HEK293 (cell line): ENCODE measurements around the gene FCHO2.

ENCODE experiments used
- CTCF ChIA-PET: fragments of 350-600 bp; formaldehyde crosslinking; extraction: SDS; loops from one replicate; lab custom pipeline; 2021; ENCODE audit warnings: antibody characterized with exemption; lab: Yijun Ruan, JAX
- POLR2A ChIA-PET: fragments of 300-600 bp; formaldehyde crosslinking; extraction: SDS; loops from one replicate; lab custom pipeline; 2020; ENCODE audit warnings: antibody characterized with exemption, inconsistent platforms; lab: Yijun Ruan, JAX
- H3K27ac ChIP-seq: fragments of 200-500 bp; sonication (Bioruptor generic); 2 replicates; pipeline ENCODE4 v1.5.1; 2014; ENCODE audit warnings: low read depth, low read length, control low read depth, inconsistent platforms; ENCODE audit errors: extremely low read depth
- H3K36me3 ChIP-seq, 2 experiments: fragments of 200-500 bp in 1 of 2; sonication (Bioruptor generic) in 1 of 2; 1 replicate in 1 of 2; 2 replicates in 1 of 2; pipeline ENCODE4 v1.5.1; 2014 to 2017; ENCODE audit warnings: inconsistent platforms in 2 of 2, low read length in 2 of 2; ENCODE audit not compliant: control insufficient read depth in 2 of 2, insufficient read depth in 1 of 2
- H3K4me1 ChIP-seq: fragments of 200-500 bp; sonication (Bioruptor generic); 2 replicates; pipeline ENCODE4 v1.5.1; 2014; ENCODE audit warnings: mild to moderate bottlenecking, low read length, inconsistent platforms; ENCODE audit not compliant: control insufficient read depth, insufficient read depth
- H3K4me3 ChIP-seq: 2 replicates; pipeline ENCODE4 v1.5.1; 2011; ENCODE audit warnings: low read depth, mild to moderate bottlenecking, control low read depth, low read length, moderate library complexity
- H3K9me3 ChIP-seq: fragments of 200-500 bp; sonication (Bioruptor generic); 2 replicates; pipeline ENCODE4 v1.5.1; 2014; ENCODE audit warnings: low read depth, low read length, inconsistent platforms; ENCODE audit not compliant: control insufficient read depth, insufficient read depth
- EGR2 ChIP-seq: fragments of 450-650 bp; formaldehyde crosslinking; IDR thresholded peaks from 2 replicates; pipeline ENCODE4 v1.5.1; 2016; ENCODE audit warnings: low read depth, missing biosample characterization, missing genetic modification characterization
- GLI4 ChIP-seq: fragments of 450-650 bp; formaldehyde crosslinking; IDR thresholded peaks from 2 replicates; pipeline ENCODE4 v1.5.1; 2016; ENCODE audit warnings: missing biosample characterization, missing genetic modification characterization
- KLF10 ChIP-seq: fragments of 450-650 bp; IDR thresholded peaks from 2 replicates; pipeline ENCODE4 v1.5.1; 2018; ENCODE audit warnings: missing biosample characterization, mild to moderate bottlenecking, missing genetic modification characterization
- SALL2 ChIP-seq: fragments of 450-650 bp; formaldehyde crosslinking; IDR thresholded peaks from 2 replicates; pipeline ENCODE4 v1.5.0; 2017; ENCODE audit warnings: missing biosample characterization, mild to moderate bottlenecking, missing genetic modification characterization, borderline replicate concordance
- TCF7L2 ChIP-seq: IDR thresholded peaks from 2 replicates; pipeline ENCODE4 v1.6.1; 2011; ENCODE audit warnings: low read depth, mild to moderate bottlenecking, inconsistent platforms, low read length, moderate library complexity, borderline replicate concordance
- WT1 ChIP-seq: fragments of 450-650 bp; formaldehyde crosslinking; IDR thresholded peaks from 2 replicates; pipeline ENCODE4 v1.5.1; 2016; ENCODE audit warnings: missing biosample characterization, missing genetic modification characterization
- ZFHX2 ChIP-seq: fragments of 450-650 bp; formaldehyde crosslinking; conservative IDR thresholded peaks from 2 replicates; pipeline ENCODE4 v1.5.1; 2016; ENCODE audit warnings: missing biosample characterization, missing genetic modification characterization
- ZNF121 ChIP-seq: fragments of 450-650 bp; formaldehyde crosslinking; IDR thresholded peaks from 2 replicates; pipeline ENCODE4 v1.5.1; 2016; ENCODE audit warnings: missing biosample characterization, missing genetic modification characterization
- ZNF202 ChIP-seq: fragments of 450-650 bp; formaldehyde crosslinking; IDR thresholded peaks from 2 replicates; pipeline ENCODE4 v1.5.1; 2016; ENCODE audit warnings: missing biosample characterization, missing genetic modification characterization, borderline replicate concordance
- ZNF221 ChIP-seq: fragments of 450-650 bp; formaldehyde crosslinking; IDR thresholded peaks from 2 replicates; pipeline ENCODE4 v1.5.1; 2017; ENCODE audit warnings: missing biosample characterization, missing genetic modification characterization, borderline replicate concordance
- ZNF223 ChIP-seq: fragments of 450-650 bp; formaldehyde crosslinking; IDR thresholded peaks from 2 replicates; pipeline ENCODE4 v1.5.1; 2016; ENCODE audit warnings: missing biosample characterization, missing genetic modification characterization
- ZNF24 ChIP-seq: fragments of 450-650 bp; formaldehyde crosslinking; IDR thresholded peaks from 2 replicates; pipeline ENCODE4 v1.5.1; 2016; ENCODE audit warnings: missing biosample characterization, missing genetic modification characterization
- ZNF274 ChIP-seq, 2 experiments: fragments of 200-500 bp in 1 of 2; fragments of 450-650 bp in 1 of 2; sonication (Bioruptor generic) in 1 of 2; formaldehyde crosslinking in 1 of 2; IDR thresholded peaks; 2 replicates each; pipeline versions ENCODE4 v1.5.1 to v1.6.1; 2014 to 2016; ENCODE audit warnings: borderline replicate concordance in 1 of 2, inconsistent platforms in 1 of 2, low read length in 1 of 2, missing biosample characterization in 1 of 2, missing genetic modification characterization in 1 of 2
- ZNF394 ChIP-seq: fragments of 450-650 bp; formaldehyde crosslinking; IDR thresholded peaks from 2 replicates; pipeline ENCODE4 v1.5.1; 2016; ENCODE audit warnings: missing biosample characterization, missing genetic modification characterization, mild to moderate bottlenecking, moderate library complexity, borderline replicate concordance
- ZNF521 ChIP-seq: fragments of 450-650 bp; formaldehyde crosslinking; IDR thresholded peaks from 2 replicates; pipeline ENCODE4 v1.5.1; 2017; ENCODE audit warnings: missing biosample characterization, mild to moderate bottlenecking, missing genetic modification characterization
- ZNF530 ChIP-seq: fragments of 450-650 bp; formaldehyde crosslinking; IDR thresholded peaks from 2 replicates; pipeline ENCODE4 v1.5.1; 2016; ENCODE audit warnings: low read depth, missing biosample characterization, missing genetic modification characterization
- ZNF76 ChIP-seq: fragments of 450-650 bp; formaldehyde crosslinking; IDR thresholded peaks from 2 replicates; pipeline ENCODE4; 2016; ENCODE audit warnings: low read depth, missing biosample characterization, missing genetic modification characterization, borderline replicate concordance
- ZNF776 ChIP-seq: fragments of 450-650 bp; formaldehyde crosslinking; IDR thresholded peaks from 2 replicates; pipeline ENCODE4 v1.5.0; 2017; ENCODE audit warnings: missing biosample characterization, missing genetic modification characterization, borderline replicate concordance
- ZSCAN18 ChIP-seq: fragments of 450-650 bp; formaldehyde crosslinking; IDR thresholded peaks from 2 replicates; pipeline ENCODE4 v1.5.1; 2016; ENCODE audit warnings: missing biosample characterization, missing genetic modification characterization
- ZSCAN23 ChIP-seq: fragments of 450-650 bp; formaldehyde crosslinking; IDR thresholded peaks from 2 replicates; pipeline ENCODE4 v1.5.1; 2016; ENCODE audit warnings: missing biosample characterization, missing genetic modification characterization
- ZSCAN4 ChIP-seq: fragments of 450-650 bp; formaldehyde crosslinking; IDR thresholded peaks from 2 replicates; pipeline ENCODE4 v1.5.1; 2017; ENCODE audit warnings: missing biosample characterization, missing genetic modification characterization
- TF ChIP-seq, protein P1 (sequence below): fragments of 450-650 bp; formaldehyde crosslinking; IDR thresholded peaks from 2 replicates; pipeline ENCODE4; 2016; ENCODE audit warnings: missing biosample characterization, missing genetic modification characterization
- TF ChIP-seq, protein P2 (sequence below): fragments of 450-650 bp; formaldehyde crosslinking; IDR thresholded peaks from 2 replicates; pipeline ENCODE4 v1.5.1; 2016; ENCODE audit warnings: missing biosample characterization, missing genetic modification characterization, low read depth

FCHO2 gene

GRCh38 chr5:73135429-73136054, 179.7 kb downstream of the FCHO2 start:
- H3K4me3 ChIP-seq, result no peak overlapping the region
- no peaks in the 10 kb centered on the region for H3K9me3 ChIP-seq
- TF ChIP-seq ZFHX2, result 0 out of 2 replicates have a peak, but pooled peaks have one; percentile 18
- no peak for TF ChIP-seq ZSCAN4 (tag by site-specific recombination)
- TF ChIP-seq ZNF521 (tag by site-specific recombination), result no peak
- no peak for TF ChIP-seq GLI4 (tag by site-specific recombination)
- no peak for TF ChIP-seq KLF10 (tag by site-specific recombination)
- 0 out of 2 replicates have a peak, but pooled peaks have one; percentile 23 for TF ChIP-seq EGR2
- no peak for TF ChIP-seq WT1 (tag by site-specific recombination)
- TF ChIP-seq TCF7L2, result no peak
- TF ChIP-seq ZSCAN18 (tag by site-specific recombination), result no peak
- no peak overlapping the region for H3K27ac ChIP-seq
- POLR2A ChIA-PET, result interaction anchor here (1.4 kb wide), 1 partner anchor 313 kb away, joined by 3 read pairs; the partner anchor contains the start of gene FOXD1
- H3K4me1 ChIP-seq, result no peaks in the 10 kb centered on the region
- CTCF ChIA-PET, result interaction anchor here (0.6 to 1.7 kb wide), 4 partner anchors 9 to 35 kb away, joined by 3 to 9 read pairs (median 3); no protein-coding TSS in a partner anchor
- H3K36me3 ChIP-seq, result no peaks in the 10 kb centered on the region

GRCh38 chr5:73136055-73136562, 180.3 kb downstream of the FCHO2 start:
- ChIA-PET CTCF (interaction anchor here (0.8 to 1.7 kb wide), 3 partner anchors 25 to 34 kb away, joined by 3 to 9 read pairs (median 3); no protein-coding TSS in a partner anchor), POLR2A (interaction anchor here (1.4 kb wide), 1 partner anchor 313 kb away, joined by 3 read pairs; the partner anchor contains the start of gene FOXD1)
- TF ChIP-seq ZNF221 (tag by site-specific recombination), result no peak
- no peak for TF ChIP-seq ZNF394 (tag by site-specific recombination)
- no peak for TF ChIP-seq ZNF121 (tag by site-specific recombination)
- no peak for TF ChIP-seq ZNF530
- no peak for TF ChIP-seq ZNF274 (IDR thresholded peaks at IDR 0.05; ENCODE audit: low read length)
- no peak for TF ChIP-seq ZNF274 (tag by site-specific recombination; IDR thresholded peaks at IDR 0.05; ENCODE audit: borderline replicate concordance)
- no peak for TF ChIP-seq ZSCAN23 (tag by site-specific recombination)
- no peak for TF ChIP-seq ZNF24 (tag by site-specific recombination)
- no peak for TF ChIP-seq ZNF76 (tag by site-specific recombination)
- no peak for TF ChIP-seq ZNF776 (tag by site-specific recombination)
- TF ChIP-seq ZNF202 (tag by site-specific recombination), result no peak
- TF ChIP-seq ZNF223 (tag by site-specific recombination), result no peak
- TF ChIP-seq, protein P1, sequence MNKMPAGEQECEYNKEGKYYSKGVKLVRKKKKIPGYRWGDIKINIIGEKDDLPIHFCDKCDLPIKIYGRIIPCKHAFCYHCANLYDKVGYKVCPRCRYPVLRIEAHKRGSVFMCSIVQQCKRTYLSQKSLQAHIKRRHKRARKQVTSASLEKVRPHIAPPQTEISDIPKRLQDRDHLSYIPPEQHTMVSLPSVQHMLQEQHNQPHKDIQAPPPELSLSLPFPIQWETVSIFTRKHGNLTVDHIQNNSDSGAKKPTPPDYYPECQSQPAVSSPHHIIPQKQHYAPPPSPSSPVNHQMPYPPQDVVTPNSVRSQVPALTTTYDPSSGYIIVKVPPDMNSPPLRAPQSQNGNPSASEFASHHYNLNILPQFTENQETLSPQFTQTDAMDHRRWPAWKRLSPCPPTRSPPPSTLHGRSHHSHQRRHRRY, result no peak
- TF ChIP-seq SALL2 (tag by site-specific recombination), result no peak
- TF ChIP-seq, protein P2, sequence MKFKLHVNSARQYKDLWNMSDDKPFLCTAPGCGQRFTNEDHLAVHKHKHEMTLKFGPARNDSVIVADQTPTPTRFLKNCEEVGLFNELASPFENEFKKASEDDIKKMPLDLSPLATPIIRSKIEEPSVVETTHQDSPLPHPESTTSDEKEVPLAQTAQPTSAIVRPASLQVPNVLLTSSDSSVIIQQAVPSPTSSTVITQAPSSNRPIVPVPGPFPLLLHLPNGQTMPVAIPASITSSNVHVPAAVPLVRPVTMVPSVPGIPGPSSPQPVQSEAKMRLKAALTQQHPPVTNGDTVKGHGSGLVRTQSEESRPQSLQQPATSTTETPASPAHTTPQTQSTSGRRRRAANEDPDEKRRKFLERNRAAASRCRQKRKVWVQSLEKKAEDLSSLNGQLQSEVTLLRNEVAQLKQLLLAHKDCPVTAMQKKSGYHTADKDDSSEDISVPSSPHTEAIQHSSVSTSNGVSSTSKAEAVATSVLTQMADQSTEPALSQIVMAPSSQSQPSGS (tag by site-specific recombination), result no peak
- TF ChIP-seq, all 188 proteins: peak for 0
- Histone ChIP-seq H3K27ac (no peak overlapping the region), H3K4me3 (no peak overlapping the region), H3K4me1 (no peaks in the 10 kb centered on the region), H3K9me3 (no peaks in the 10 kb centered on the region), H3K36me3 (no peaks in the 10 kb centered on the region)
